HG02943 (cell line): Measurements from ENCODE around the gene ARV1.
"Not testable (repeated sequence)": the region's sequence is repeated elsewhere in the genome, so short reads cannot be mapped to it uniquely, and the experiment has no call there.

ENCODE experiments used
- ATAC-seq: cut with Tn5 transposase; IDR thresholded peaks from one replicate; pipeline ENCODE4 v1.9.1; 2021; ENCODE audit warnings: mild to moderate bottlenecking, low read depth, moderate library complexity; ENCODE audit not compliant: unreplicated experiment

ARV1 gene

GRCh38 chr1:231016234-231016633, 37.3 kb downstream of the ARV1 start:
- no peak for ATAC-seq

- ATAC-seq = no peak
These were observed 38.1 kb downstream of the ARV1 start for GRCh38 chr1:231016966-231017365.

GRCh38 chr1:231019711-231020110, 40.8 kb downstream of the ARV1 start:
- no peak for ATAC-seq

GRCh38 chr1:231020139-231020601, 41.3 kb downstream of the ARV1 start:
- no peak for ATAC-seq

- ATAC-seq = no peak
These were observed 41.9 kb downstream of the ARV1 start for GRCh38 chr1:231020816-231021215.

GRCh38 chr1:231021540-231022031, 42.7 kb downstream of the ARV1 start:
- no peak for ATAC-seq

- ATAC-seq = not testable (repeated sequence)
These were observed 43.6 kb downstream of the ARV1 start for GRCh38 chr1:231022543-231022942.

- ATAC-seq = no peak
These were observed 44.3 kb downstream of the ARV1 start for GRCh38 chr1:231023150-231023549.

GRCh38 chr1:231026576-231026975, 47.7 kb downstream of the ARV1 start:
- ATAC-seq = no peak

GRCh38 chr1:231027136-231027925, 48.4 kb downstream of the ARV1 start:
- ATAC-seq = no peak

GRCh38 chr1:231027971-231028370, 49.1 kb downstream of the ARV1 start:
- no peak for ATAC-seq

- ATAC-seq = no peak
These were observed 49.8 kb downstream of the ARV1 start for GRCh38 chr1:231028682-231029081.

- ATAC-seq = not testable (repeated sequence)
These were observed 50.4 kb downstream of the ARV1 start for GRCh38 chr1:231029247-231029646.

- ATAC-seq = no peak
These were observed 50.9 kb downstream of the ARV1 start for GRCh38 chr1:231029841-231030240.

- no peak for ATAC-seq
These were observed 54.1 kb downstream of the ARV1 start for GRCh38 chr1:231032963-231033362.

GRCh38 chr1:231035799-231036198, 56.9 kb downstream of the ARV1 start:
- no peak for ATAC-seq

- no peak for ATAC-seq
These were observed 57.5 kb downstream of the ARV1 start for GRCh38 chr1:231036416-231036815.

- no peak for ATAC-seq
These were observed 59.0 kb downstream of the ARV1 start for GRCh38 chr1:231037585-231038517.

GRCh38 chr1:231039161-231040018, 60.5 kb downstream of the ARV1 start:
- ATAC-seq = no peak
